Measurements from ENCODE around the gene CHMP1B.

GRCh38 chr18:11902522-11903292 is 51.5 kb downstream of the CHMP1B start:
- TF ChIP-seq ZNF274 (IDR thresholded peaks at IDR 0.05; ENCODE audit: low read depth, low read length) (no peak), YY1 (IDR thresholded peaks at IDR 0.05; ENCODE audit: insufficient read depth, insufficient read length) (no peak), SUZ12 (IDR thresholded peaks at IDR 0.05; ENCODE audit: extremely low read depth, insufficient read depth, insufficient read length) (no peak)
